ENCODE results near the gene KLHL21.

GRCh38 chr1:6602669-6603237 lies at the start of gene KLHL21:
- TF ChIP-seq CTCF (IDR thresholded peaks at IDR 0.05) = peak in 1 of 5 experiments; percentile 8
- peak in 1 of 2 donors; percentile 96 for TF ChIP-seq EP300 (IDR thresholded peaks at IDR 0.05)
